Measurements from ENCODE around the gene EIF4E.
"Not testable (repeated sequence)": the region's sequence is repeated elsewhere in the genome, so short reads cannot be mapped to it uniquely, and the experiment has no call there.

EIF4E gene

DNA sequence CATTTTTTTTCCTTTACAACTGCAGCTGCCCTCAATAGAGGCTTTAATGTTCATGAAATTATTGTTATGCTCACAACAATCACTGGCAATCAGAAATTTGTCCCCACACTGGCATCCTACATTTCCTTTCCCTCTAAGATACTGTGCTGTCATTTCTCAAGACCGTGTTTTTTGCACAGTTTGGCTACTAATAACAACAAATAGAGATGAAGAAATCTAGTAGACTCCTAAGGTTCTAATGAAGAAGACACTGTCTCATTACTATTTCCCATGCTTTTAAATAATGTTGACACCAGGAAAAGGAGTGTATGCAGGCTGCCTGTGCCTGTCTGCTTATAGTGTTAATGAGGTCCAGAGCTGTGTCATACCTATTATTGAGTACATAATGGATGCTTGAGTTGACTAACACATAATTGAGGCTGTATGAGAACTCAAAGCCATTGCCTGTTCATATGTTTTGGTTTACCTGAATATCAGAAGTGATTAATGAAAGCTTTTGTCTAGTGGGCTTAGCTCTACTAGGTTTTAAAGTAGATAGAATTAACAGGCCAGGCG is 1.5 kb upstream of the EIF4E start:
- DNase-seq: no peak

DNA sequence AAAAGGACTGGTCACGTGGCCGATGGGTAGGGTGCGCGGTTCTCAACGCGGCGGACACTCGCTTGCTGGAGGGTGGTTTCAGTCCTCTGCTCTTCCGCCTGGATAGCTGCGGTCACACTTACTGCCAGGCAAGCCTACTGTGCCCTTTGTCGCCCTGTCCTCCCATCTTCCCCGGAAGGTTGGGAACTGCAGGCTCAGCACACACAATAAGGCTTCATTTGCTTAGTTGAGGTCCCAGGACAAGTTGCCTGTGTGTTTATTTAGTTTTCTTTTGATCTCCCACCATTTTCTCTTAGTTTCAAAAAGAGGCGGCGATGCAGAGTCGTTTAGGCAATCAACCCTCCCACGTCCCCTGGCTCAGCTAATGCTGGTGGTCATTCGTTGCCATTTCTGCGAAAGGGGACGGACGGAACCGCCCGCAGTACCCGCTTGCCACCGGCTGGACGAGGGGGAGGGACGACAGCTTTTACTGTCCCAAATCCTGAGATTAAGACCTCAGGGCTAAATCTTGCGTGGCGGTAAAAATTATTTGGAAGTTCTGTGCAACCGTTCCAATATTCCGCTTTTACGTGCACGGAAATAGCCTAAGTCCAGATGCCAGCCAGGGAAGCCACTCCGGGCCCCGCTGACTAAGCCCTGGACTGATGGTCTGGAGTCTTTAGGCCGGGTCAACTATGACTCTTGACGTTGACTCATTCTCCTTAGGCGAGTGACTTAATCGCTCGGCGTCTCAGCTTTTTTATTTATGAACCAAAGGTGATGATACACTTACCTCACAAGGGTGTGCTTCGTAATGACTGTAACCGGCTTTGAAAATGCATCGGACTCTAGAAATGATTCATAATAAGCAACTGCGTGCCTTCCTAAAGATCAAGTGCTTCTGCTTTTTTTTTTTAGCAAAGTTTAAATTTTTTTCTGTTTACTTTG is 671 bp upstream of the EIF4E start:
- DNase-seq: peak; percentile 94

DNA sequence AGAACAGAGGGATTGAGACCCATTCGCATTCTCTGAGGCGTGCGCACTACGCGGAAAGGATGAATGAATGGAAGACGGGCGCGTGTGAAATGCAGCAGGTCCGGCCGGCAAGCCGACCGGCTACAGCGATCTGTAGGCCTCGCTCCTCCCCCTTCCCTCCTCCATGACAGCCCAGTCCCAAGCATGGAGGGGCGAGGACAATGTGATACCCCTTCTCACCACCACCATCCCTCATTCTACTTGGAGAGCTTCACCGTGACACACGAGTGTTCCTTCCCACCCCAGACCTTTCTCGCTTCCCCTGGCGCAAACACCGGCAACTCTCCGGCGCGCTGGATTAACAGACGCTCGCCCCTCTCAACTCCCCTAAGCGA is 815 bp downstream of the EIF4E start:
- DNase-seq: peak; percentile 82

DNA sequence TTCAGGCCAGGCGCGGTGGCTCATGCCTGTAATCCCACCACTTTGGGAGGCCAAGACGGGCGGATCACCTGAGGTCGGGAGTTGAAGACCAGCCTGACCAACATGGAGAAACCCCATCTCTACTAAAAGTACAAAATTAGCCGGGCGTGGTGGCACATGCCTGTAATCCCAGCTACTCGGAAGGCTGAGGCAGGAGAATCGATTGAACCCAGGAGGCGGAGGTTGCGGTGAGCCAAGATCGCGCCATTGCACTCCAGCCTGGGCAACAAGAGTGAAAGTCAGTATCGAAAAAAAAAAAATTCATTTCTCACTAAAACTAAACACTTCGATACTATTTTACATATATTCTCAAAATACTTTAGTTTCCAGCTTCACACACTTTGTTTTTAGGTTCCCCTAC is 2.7 kb downstream of the EIF4E start:
- DNase-seq: not testable (repeated sequence)

DNA sequence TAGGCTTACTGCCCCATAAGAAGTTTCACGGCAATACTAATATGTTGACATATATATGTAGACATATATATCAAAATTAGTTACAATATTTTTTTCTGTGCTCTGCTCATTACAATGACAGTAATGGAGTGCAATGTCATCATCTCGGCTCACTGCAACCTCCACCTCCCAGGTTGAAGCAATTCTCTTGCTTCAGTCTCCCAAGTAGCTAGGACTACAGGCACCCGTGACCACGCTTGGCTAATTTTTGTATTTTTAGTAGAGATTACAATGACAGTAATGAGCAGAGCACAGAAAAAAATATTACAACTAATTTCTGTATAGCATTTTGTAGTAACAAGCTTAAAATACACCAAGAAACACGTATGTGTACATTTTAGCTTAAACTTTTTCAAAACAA is 7.6 kb downstream of the EIF4E start:
- no peak for DNase-seq

DNA sequence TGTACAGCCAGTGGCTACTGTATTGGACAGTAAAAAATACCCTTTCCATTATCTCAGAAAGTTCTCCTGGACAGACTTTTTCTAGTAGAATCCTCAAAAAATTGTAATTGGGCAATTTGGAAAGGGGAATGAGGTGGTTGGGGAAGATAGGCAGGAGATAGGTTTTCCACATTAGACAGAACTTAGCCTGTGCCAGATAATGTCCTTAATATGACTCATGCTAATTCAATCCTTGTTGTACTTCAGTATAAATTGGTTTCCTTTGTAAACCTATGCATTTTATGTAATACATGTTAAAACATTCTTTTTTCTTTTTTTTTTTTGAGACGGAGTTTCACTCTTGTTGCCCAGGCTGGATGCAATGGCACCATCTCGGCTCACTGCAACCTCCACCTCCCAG is 8.9 kb downstream of the EIF4E start:
- DNase-seq: peak; percentile 51

DNA sequence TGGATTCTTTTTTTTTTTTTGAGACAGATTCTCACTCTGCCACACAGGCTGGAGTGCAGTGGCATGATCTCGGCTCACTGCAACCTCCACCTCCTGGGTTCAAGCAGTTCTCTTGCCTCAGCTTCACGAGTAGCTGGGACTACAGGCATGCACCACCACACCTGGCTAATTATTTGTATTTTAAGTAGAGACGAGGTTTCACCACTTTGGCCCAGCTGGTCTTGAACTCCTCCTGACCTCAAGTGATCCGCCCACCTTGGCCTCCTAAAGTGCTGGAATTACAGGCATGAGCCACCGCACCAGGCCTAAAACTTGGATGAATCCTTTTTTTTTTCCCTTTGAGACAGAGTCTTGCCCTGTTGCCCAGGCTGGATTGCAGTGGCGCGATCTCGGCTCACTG is 18.2 kb downstream of the EIF4E start:
- DNase-seq: not testable (repeated sequence)

DNA sequence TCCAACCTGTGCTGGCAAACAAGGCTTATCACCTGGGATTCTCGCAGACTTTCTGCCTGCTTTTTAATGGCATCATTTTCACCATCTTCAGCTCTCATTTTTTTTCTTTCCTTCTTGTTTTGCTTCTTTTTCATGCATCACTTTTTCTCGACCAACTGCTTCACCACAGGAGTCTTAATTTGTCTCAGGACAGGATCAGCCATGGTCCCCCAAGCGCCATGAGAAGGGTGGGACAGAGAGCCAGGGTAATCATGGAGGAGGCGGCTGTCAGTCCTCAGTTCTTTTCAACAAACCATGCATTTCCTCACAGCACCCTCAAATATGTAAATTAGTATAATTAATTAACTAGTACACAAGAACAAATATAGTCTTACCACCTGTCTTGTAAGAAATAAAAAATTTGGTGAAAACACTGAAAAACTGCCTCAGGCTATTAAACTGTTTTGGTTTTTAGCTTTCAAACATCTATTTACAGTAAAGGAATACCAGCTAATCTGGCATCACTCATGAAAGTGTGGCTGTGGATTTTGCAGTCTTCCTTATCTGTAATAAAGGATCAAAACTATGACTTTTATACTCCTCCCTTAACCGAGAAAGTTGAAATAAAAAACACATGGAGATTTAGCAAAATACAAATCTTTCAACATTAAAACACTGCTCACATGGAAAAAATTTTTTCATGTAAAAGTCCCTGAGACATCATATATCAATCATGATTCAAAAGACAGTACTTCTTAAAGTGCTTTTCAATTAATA is 19.1 kb downstream of the EIF4E start:
- no peak for DNase-seq

DNA sequence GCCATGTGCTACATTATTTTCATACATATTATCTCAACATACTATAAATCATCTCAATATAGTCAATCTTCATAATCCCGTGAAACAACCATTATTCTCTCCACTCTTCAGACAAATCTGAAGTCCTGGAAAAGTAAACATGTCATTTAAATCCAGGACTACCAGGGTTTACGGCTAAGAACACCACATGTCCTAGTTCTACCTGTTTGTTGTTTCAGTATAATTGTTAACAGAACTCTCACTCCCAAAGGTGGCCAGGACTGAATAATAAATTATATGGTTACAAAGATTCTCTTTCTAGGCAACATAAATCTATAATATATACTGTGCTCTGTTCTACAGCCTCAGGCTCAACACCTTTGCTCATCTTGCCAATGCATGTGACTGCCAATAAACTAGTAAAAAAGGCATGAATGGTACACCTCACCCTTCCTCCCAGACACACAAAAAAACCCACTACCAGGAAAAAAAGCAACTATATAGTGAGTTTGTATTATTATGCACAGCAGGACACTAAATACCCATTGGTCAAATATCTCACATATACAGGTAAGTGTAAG is 20.1 kb downstream of the EIF4E start:
- DNase-seq: no peak

DNA sequence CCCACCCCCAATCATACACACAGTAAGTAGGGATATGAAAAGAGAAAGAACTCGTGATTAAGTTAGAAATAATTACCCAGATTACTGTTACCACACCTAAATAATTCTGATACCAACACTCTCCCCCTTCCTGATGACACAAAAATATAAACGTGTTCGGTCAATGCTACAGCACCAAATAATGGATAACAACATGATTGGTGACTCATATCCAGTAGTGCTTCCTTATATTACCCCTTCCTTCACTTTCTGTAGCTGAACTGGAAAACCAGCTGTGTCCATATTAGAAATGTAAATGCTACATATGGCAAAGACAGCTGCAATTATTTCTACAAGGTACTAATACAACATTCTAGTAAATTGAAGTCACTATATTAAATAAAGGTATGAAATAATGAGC is 20.8 kb downstream of the EIF4E start:
- no peak for DNase-seq

DNA sequence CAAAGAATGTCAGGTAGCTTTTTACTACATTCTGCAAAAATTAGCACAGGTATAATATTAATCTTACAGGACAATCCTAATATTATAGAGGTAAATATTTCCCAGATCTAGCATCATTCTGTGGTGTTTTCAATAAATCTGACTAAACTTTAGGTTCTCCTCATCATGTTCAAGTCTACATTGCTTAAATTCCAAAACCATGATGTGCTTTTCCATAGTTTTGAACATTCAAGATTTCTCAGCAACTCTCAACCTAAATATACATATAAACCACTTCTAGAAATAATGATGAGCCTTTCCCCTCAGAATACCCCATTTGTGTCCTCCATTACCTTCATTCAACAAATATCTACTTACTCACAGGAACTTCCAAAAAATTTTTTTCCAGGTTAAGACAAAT is 23.1 kb downstream of the EIF4E start:
- peak; percentile 76 for DNase-seq

DNA sequence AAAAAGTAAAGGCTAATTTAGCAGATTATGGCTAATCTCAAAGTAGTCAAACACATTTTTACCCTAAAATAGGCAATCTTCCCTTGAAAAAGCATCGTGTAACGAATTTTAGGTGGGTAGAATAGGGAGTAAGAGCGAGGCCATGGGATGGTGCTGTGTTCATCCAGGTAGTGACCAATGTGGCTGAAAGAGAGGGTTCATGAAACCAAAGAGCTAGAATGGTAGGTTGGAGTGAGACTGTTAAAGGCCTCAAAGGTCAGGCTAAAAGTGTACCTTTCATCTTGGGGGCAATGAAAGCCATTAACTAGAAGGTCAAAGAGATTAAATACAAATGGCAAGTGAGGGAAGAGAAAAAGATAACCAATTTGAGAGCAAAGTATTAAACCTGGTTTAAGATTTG is 23.6 kb downstream of the EIF4E start:
- no peak for DNase-seq

DNA sequence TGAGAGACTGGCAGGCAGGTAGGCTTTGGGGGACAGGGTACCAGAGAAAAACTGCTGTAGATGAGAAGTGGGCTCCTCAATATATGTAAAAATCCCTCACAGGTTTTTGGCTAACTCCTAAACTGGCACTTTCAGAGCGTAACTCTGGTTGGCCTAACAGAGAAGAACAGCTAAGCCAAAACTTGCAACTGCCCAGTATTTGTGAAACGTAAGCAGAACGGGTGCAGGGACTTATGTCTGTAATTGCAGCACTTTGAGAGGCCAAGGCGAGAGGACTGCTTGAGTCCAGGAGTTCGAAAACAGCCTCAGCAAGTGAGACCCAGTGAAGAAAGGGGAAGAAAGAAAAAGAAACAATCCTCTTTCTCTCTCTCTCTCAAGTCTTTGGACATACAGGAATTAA is 25.0 kb downstream of the EIF4E start:
- no peak for DNase-seq

DNA sequence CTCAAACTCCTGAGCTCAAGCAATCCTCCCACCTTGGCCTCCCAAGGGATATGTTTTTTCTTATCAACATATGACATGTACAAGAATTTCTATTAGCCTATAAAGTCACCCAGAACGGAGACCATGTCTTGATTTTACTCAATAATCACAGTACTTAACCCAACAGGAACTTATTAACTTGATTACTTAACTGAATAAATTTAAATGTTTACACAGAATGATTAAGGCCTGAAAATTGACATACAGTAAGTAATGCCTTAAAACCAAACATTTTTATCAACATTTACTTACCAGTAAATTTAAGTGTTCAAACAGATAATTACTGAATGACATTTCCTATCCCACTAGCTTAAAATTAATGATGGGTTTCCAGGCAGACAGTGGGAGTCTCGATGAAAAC is 25.4 kb downstream of the EIF4E start:
- no peak for DNase-seq

DNA sequence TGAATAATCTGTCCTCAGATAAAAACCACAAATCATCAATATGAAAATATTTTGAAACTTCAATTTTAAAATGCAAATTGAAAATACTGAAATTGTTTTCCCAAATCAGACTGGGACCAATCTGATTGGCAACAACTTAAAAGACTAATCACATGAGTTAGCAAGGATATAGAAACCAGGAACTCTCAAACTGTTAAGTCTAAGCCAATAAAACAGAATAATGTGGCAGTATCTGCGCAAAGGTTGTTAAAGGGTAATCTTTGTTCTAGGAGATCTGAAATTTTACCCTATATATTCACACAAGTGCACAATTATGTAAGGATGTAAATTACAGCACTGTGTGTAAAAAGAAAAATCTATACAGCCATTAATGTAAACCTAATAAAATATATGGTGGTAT is 29.7 kb downstream of the EIF4E start:
- no peak for DNase-seq

DNA sequence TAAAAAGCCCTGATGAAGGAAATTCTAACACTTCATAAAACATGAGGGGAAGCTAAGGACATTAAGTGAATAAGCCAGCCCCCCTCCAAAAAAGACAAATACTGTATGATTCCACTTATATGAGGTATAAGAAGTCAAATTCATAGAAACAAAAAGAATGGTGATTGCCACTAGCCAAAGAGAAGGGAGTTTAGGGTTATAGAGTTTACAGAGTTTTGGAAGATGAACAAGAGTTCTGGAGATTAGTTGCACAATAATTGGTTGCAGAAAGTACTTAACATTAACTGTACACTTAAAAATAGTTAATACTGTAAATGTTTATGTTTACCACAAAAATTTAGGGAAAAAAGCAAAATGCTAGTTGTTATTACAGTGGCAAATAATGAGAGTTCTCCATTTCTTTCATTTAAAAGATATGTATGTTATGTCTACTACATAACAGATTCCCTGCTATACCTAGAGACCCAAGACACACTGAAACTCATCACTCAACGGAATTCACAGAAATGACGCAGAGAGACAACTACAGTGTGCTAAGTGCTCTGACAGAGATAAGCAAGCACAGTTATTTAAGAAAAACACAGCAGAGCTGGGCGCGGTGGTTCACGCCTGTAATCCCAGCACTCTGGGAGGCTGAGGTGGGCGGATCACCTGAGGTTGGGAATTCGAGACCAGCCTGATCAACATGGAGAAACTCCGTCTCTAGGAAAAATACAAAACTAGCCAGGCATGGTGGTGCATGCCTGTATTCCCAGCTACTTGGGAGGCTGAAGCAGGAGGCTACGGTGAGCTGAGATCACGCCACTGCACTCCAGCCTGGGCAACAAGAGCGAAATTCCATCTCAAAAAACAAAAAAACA is 37.2 kb downstream of the EIF4E start:
- no peak for DNase-seq

DNA sequence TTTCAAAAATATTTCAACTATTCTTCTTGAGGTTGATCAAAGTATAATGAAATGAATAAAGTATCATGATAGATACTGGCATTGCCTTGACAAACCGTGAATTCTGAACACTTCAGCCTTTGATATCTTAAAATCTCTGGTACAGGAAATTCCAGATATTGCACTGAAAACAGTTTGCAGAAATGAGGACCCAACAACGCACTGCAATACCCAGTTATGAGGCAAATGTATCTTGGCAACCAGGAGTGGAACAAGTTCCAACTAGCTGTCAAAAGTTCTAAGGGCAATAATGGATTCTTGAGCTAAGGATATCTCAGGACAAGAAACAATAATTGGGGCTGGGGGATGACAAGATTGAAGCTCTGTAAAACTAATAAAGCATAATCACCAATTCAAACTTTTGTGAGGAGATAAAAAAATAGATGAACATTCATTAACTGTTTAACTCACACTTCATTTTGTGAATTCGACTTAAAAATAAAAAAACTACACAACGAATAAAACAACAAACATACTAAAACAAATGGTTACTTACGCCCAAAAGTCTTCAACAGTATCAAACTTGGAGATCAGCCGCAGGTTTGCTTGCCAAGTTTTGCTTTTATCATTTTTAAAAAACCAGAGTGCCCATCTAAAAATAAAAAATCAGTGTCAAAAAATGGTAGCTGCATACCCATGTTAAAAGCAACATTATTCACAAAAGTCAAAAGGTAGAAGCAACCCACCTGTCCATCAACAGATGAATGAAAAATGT is 38.1 kb downstream of the EIF4E start:
- no peak for DNase-seq

DNA sequence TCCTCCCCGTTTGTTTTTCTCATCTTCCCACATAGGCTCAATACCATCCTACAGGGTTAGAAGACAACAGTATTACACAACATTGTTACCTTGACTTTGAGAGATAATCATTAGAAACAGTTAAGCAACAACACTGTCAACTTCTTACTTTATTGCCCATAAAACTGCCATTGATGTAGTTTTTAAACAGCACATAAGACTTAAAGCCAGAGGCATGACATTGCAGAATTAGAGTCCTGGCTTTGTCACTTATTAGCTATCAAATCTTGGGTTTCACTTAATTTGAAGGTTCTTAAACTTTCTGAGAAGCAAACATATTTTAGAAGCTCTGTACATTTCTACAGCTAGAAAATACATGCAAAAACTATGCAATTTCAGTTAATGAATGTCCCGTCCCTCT is 41.8 kb downstream of the EIF4E start:
- no peak for DNase-seq

DNA sequence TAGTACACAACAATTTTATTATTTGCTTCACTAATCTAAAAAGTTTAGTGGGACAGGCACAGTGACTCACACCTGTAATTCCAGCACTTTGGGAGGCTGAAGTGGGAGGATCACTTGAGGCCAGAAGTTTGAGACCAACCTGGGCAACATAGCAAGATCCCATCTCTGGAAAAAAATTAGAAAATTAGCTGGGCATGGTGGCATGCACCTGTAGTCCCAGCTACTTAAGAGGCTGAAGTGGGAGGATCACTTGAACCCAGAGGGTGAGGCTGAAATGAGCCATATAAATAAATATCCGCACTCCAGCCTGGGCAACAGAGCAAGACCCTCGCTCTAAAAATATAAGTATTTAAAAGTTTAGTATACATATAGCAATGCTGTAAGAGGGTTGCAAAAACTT is 42.6 kb downstream of the EIF4E start:
- DNase-seq: not testable (repeated sequence)

DNA sequence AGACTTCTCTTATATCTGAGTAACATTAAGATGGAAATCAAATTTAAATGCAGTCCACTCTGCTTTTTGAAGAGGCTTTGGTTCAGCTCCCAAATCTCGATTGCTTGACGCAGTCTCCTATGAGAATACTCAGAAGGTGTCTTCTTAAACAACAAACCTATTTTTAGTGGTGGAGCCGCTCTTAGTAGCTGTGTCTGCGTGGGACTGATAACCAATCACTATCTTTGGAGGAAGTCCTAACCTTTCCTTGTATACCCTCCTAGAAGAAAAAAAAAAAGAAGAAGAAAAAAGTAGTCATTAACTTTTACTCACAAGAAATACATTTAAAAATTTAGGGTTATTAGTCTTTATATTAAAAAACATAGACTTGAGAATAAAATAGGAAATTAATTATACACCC is 48.0 kb downstream of the EIF4E start:
- DNase-seq: not testable (repeated sequence)

DNA sequence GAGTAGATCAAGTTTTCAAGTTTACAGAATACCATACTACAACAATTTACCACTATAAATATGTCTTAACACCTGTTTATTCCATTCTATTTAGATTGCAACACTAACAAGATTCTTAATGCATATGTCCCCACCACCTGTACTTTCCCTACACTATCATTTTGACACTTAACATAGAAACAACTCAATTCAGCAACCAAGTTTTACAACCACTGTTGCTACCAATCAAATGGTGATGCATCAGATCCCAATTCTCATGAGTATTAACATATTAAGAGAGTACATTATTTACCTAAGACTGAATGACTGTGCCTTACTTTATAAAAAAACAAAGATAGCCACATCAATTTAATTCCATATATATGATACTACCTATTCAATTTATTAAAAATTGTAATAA is 49.4 kb downstream of the EIF4E start:
- no peak for DNase-seq

DNA sequence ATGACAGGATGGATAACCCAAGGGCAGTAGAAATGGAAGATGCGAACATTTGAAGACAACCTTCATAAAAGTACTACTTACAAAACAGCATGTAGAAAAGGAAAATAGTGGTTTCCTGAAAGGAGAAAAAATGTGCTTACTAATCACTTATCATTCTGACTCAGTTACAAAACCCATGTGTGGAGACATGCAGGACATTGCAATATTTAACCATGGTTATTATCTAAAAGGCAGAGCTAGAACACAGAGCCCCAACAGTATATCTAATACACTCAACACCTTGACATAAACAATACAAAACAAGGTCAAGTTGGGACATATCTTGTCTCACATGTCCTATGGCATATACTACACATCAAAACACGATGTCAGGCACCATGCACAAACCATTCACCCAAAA is 55.9 kb downstream of the EIF4E start:
- DNase-seq: peak; percentile 23
